Neutrophil (primary cell): ENCODE measurements around the gene DEUP1.

Experiments used
- H3K27ac ChIP-seq: fragments of 200-600 bp; sonication (generic); 2 replicates; pipeline ENCODE4 v1.5.1; 2016; ENCODE audit warnings: mild to moderate bottlenecking, moderate library complexity
- H3K27me3 ChIP-seq: fragments of 200-600 bp; sonication (generic); 2 replicates; pipeline ENCODE4 v1.6.0; 2016; ENCODE audit warnings: mild to moderate bottlenecking
- H3K36me3 ChIP-seq: fragments of 200-600 bp; sonication (generic); 2 replicates; pipeline ENCODE4 v1.5.1; 2017
- H3K4me1 ChIP-seq, 2 experiments: fragments of 200-600 bp in 1 of 2; sonication (generic) in 1 of 2; 1 replicate in 1 of 2; 2 replicates in 1 of 2; pipeline versions ENCODE4 v1.5.1 to v1.6.1; 2013 to 2016; ENCODE audit warnings: low read depth in 1 of 2, low read length in 1 of 2, mild to moderate bottlenecking in 1 of 2, moderate library complexity in 1 of 2; ENCODE audit not compliant: control insufficient read depth in 1 of 2, insufficient read depth in 1 of 2
- H3K4me3 ChIP-seq, 2 experiments: fragments of 200-600 bp in 1 of 2; sonication (generic) in 1 of 2; 1 replicate in 1 of 2; 2 replicates in 1 of 2; pipeline ENCODE4 v1.5.1; 2013 to 2016; ENCODE audit warnings: low read depth in 1 of 2, low read length in 1 of 2, mild to moderate bottlenecking in 1 of 2, moderate library complexity in 1 of 2
- H3K9me3 ChIP-seq: fragments of 200-600 bp; sonication (generic); 2 replicates; pipeline ENCODE4 v1.5.1; 2016
- TF ChIP-seq, protein P1 (sequence below): fragments of 200-600 bp; sonication (generic); IDR thresholded peaks from 2 replicates; pipeline ENCODE4 v1.5.1; 2016; ENCODE audit warnings: antibody characterized with exemption

The DEUP1 gene

GRCh38 chr11:93319224-93319839, 11.2 kb upstream of the DEUP1 start:
- no peaks in the 10 kb centered on the region for H3K4me1 ChIP-seq
- no peak overlapping the region for H3K27ac ChIP-seq
- no peaks in the 10 kb centered on the region for H3K9me3 ChIP-seq
- H3K4me3 ChIP-seq: no peak overlapping the region
- peaks cover 4% of the 10 kb centered on the region for H3K27me3 ChIP-seq
- H3K36me3 ChIP-seq: no peaks in the 10 kb centered on the region
- TF ChIP-seq, protein P1, sequence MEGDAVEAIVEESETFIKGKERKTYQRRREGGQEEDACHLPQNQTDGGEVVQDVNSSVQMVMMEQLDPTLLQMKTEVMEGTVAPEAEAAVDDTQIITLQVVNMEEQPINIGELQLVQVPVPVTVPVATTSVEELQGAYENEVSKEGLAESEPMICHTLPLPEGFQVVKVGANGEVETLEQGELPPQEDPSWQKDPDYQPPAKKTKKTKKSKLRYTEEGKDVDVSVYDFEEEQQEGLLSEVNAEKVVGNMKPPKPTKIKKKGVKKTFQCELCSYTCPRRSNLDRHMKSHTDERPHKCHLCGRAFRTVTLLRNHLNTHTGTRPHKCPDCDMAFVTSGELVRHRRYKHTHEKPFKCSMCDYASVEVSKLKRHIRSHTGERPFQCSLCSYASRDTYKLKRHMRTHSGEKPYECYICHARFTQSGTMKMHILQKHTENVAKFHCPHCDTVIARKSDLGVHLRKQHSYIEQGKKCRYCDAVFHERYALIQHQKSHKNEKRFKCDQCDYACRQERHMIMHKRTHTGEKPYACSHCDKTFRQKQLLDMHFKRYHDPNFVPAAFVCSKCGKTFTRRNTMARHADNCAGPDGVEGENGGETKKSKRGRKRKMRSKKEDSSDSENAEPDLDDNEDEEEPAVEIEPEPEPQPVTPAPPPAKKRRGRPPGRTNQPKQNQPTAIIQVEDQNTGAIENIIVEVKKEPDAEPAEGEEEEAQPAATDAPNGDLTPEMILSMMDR: no peak

DNA sequence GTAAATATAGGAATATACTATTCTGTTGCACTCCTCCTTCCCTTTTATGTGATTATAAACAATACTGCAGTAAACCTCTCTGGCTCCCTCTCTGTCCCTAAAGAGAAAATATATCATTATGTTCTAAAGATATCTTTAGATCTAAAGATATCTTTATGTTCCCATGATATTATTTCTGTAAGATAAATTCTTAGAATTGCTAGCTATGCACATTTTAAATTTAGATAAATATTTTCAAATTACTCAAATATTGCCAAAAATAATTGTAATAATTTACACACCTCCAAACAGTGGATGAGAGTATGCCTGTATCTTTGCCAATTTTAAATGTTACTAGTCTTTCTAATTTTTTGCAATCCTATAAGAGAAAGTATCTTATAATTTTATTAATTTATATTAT, 10.3 kb upstream of the DEUP1 start:
- H3K9me3 ChIP-seq: no peaks in the 10 kb centered on the region
- no peak overlapping the region for H3K27ac ChIP-seq
- TF ChIP-seq, protein P1: no peak
- no peak overlapping the region for H3K4me3 ChIP-seq
- peaks cover 4% of the 10 kb centered on the region for H3K27me3 ChIP-seq
- no peaks in the 10 kb centered on the region for H3K4me1 ChIP-seq
- H3K36me3 ChIP-seq: no peaks in the 10 kb centered on the region

DNA sequence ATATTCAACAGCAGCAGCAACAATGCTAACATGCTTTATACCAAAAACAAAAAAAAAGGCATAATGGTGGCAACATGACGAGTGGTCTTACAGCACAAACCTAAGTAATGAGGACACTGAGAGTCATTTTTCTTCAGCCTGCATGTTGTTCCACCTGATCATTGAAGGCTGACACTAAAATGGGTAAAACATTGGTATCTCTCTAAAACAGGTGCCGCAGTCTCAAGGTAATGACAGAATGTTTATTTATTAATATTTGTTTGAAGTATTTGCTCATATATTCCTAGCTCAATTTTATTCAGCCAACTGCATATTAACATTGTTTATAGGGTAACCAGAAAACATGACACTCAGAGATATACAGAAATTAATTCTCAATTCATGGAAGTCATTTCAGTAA, 8.3 kb upstream of the DEUP1 start:
- Histone ChIP-seq H3K9me3 (no peaks in the 10 kb centered on the region), H3K27ac (no peak overlapping the region), H3K36me3 (no peaks in the 10 kb centered on the region), H3K4me1 (no peaks in the 10 kb centered on the region), H3K27me3 (peaks cover 4% of the 10 kb centered on the region), H3K4me3 (no peak overlapping the region)
- TF ChIP-seq, protein P1: no peak

DNA sequence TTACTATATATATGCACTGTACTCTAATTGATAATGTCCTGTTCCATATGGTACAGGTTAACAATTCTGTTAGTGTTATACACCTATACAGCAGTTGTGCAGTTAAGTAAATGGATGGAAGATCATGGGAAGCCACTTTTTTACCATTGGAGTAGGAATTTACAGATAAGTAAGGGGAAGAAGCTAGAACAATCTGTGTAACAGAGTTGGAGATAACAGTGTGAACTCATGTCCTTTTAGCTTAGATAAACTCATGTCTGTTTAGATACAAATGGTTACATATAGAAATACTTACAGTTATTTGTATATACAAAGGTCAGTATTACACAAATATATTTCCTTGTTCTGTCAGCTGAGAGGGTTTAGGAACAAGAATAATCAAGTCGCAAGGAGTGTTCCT, 6.8 kb upstream of the DEUP1 start:
- Histone ChIP-seq H3K27me3 (peaks cover 12% of the 10 kb centered on the region), H3K4me1 (no peaks in the 10 kb centered on the region), H3K27ac (no peak overlapping the region), H3K4me3 (no peak overlapping the region), H3K9me3 (no peaks in the 10 kb centered on the region), H3K36me3 (no peaks in the 10 kb centered on the region)
- TF ChIP-seq, protein P1: no peak

- H3K36me3 ChIP-seq: no peaks in the 10 kb centered on the region
- H3K4me3 ChIP-seq: no peak overlapping the region
- no peak overlapping the region for H3K27ac ChIP-seq
- TF ChIP-seq, protein P1: no peak
- H3K27me3 ChIP-seq: peaks cover 19% of the 10 kb centered on the region
- no peaks in the 10 kb centered on the region for H3K4me1 ChIP-seq
- no peaks in the 10 kb centered on the region for H3K9me3 ChIP-seq
Observed at GRCh38 chr11:93324500-93324899, 6.0 kb upstream of the DEUP1 start.
